HEK293T (cell line): Measurements from ENCODE around the gene GXYLT2.

Experiments used
- CTCF ChIA-PET: fragments of 350-600 bp; formaldehyde crosslinking; extraction: SDS; loops from one replicate; lab custom pipeline; 2021; ENCODE audit warnings: antibody characterized with exemption, inconsistent platforms; lab: Yijun Ruan, JAX
- POLR2A ChIA-PET: fragments of 350-600 bp; formaldehyde crosslinking; extraction: SDS; loops from one replicate; lab custom pipeline; 2020; ENCODE audit warnings: antibody characterized with exemption, inconsistent platforms; lab: Yijun Ruan, JAX
- DNase-seq: peaks from one replicate; pipeline ENCODE4 v3.0.0; 2012; ENCODE audit warnings: mixed read lengths; ENCODE audit errors: extremely low spot score
- ARNT ChIP-seq: fragments of 450-650 bp; IDR thresholded peaks from 2 replicates; pipeline ENCODE4 v1.6.1; 2017; ENCODE audit warnings: mild to moderate bottlenecking
- BHLHE40 ChIP-seq: fragments of 450-650 bp; IDR thresholded peaks from 2 replicates; pipeline ENCODE4 v1.6.1; 2016; ENCODE audit warnings: mild to moderate bottlenecking, moderate library complexity, borderline replicate concordance
- CTBP1 ChIP-seq: fragments of 450-650 bp; IDR thresholded peaks from 2 replicates; pipeline ENCODE4 v1.6.1; 2016; ENCODE audit warnings: borderline replicate concordance
- ELF4 ChIP-seq: fragments of 450-650 bp; IDR thresholded peaks from 2 replicates; pipeline ENCODE4 v1.6.1; 2017; ENCODE audit warnings: antibody characterized with exemption
- FOXA1 ChIP-seq: fragments of 450-650 bp; IDR thresholded peaks from 2 replicates; pipeline ENCODE4 v1.6.1; 2016; ENCODE audit warnings: mild to moderate bottlenecking
- FOXK2 ChIP-seq: fragments of 450-650 bp; IDR thresholded peaks from 2 replicates; pipeline ENCODE4 v1.6.1; 2016; ENCODE audit warnings: mild to moderate bottlenecking
- FOXM1 ChIP-seq: fragments of 450-650 bp; IDR thresholded peaks from 2 replicates; pipeline ENCODE4 v1.6.1; 2017; ENCODE audit warnings: mild to moderate bottlenecking, borderline replicate concordance
- HDGF ChIP-seq: fragments of 450-650 bp; IDR thresholded peaks from 2 replicates; pipeline ENCODE4 v1.6.1; 2017; ENCODE audit warnings: antibody characterized with exemption, borderline replicate concordance
- L3MBTL2 ChIP-seq: fragments of 450-650 bp; conservative IDR thresholded peaks from 2 replicates; pipeline ENCODE4 v1.6.1; 2016; ENCODE audit warnings: mild to moderate bottlenecking
- LEF1 ChIP-seq: fragments of 450-650 bp; IDR thresholded peaks from 2 replicates; pipeline ENCODE4 v1.6.1; 2017; ENCODE audit warnings: mild to moderate bottlenecking, borderline replicate concordance
- NFRKB ChIP-seq: fragments of 450-650 bp; IDR thresholded peaks from 2 replicates; pipeline ENCODE4 v1.6.1; 2016; ENCODE audit warnings: mild to moderate bottlenecking, moderate library complexity
- PKNOX1 ChIP-seq: fragments of 450-650 bp; IDR thresholded peaks from 2 replicates; pipeline ENCODE4 v1.6.1; 2016
- SP1 ChIP-seq: fragments of 450-650 bp; IDR thresholded peaks from 2 replicates; pipeline ENCODE4 v1.6.1; 2017
- SUZ12 ChIP-seq: fragments of 450-650 bp; IDR thresholded peaks from 2 replicates; pipeline ENCODE4 v1.6.1; 2016; ENCODE audit warnings: mild to moderate bottlenecking
- TARDBP ChIP-seq: fragments of 450-650 bp; IDR thresholded peaks from 2 replicates; pipeline ENCODE4 v1.6.1; 2016
- ZNF384 ChIP-seq: fragments of 450-650 bp; IDR thresholded peaks from 2 replicates; pipeline ENCODE4 v1.6.1; 2016

GXYLT2 gene

GRCh38 chr3:72959336-72959735 is 71.5 kb downstream of the GXYLT2 start:
- DNase-seq = no peak
- TF ChIP-seq L3MBTL2 (no peak), ZNF384 (no peak), PKNOX1 (no peak), CTBP1 (no peak), HDGF (no peak), ELF4 (no peak), SP1 (no peak), LEF1 (no peak)
- CTCF ChIA-PET = no interaction called here
- POLR2A ChIA-PET = no interaction called here

- no peak for TF ChIP-seq TARDBP
- TF ChIP-seq FOXM1 = no peak
- no peak for TF ChIP-seq CTBP1
- TF ChIP-seq BHLHE40 = no peak
- TF ChIP-seq ARNT = no peak
- TF ChIP-seq FOXK2 = no peak
- TF ChIP-seq FOXA1 = no peak
- no peak for TF ChIP-seq SP1
- TF ChIP-seq SUZ12 = no peak
- TF ChIP-seq HDGF = no peak
- TF ChIP-seq NFRKB = no peak
- no peak for TF ChIP-seq ELF4
- no peak for TF ChIP-seq ZNF384
- TF ChIP-seq LEF1 = no peak
- TF ChIP-seq PKNOX1 = no peak
- no peak for TF ChIP-seq L3MBTL2
- POLR2A ChIA-PET = no interaction called here
Observed at GRCh38 chr3:72960812-72961518, 73.1 kb downstream of the GXYLT2 start.

GRCh38 chr3:72961752-72962151 is 73.9 kb downstream of the GXYLT2 start:
- DNase-seq = no peak
- POLR2A ChIA-PET = no interaction called here
- TF ChIP-seq PKNOX1 (no peak), ZNF384 (no peak), FOXM1 (no peak), CTBP1 (no peak), NFRKB (no peak), ELF4 (no peak), TARDBP (no peak), L3MBTL2 (no peak), BHLHE40 (no peak), FOXA1 (no peak), SUZ12 (no peak), SP1 (no peak), ARNT (no peak), HDGF (no peak), LEF1 (no peak), FOXK2 (no peak)
- CTCF ChIA-PET = no interaction called here

More at GRCh38 chr3:72960812-72961518, 73.1 kb downstream of the GXYLT2 start:
- CTCF ChIA-PET = interaction anchor here (0.5 kb wide), 1 partner anchor 100 kb away, joined by 9 read pairs; no protein-coding TSS in a partner anchor
- no peak for DNase-seq

GRCh38 chr3:72962317-72962716 is 74.5 kb downstream of the GXYLT2 start:
- no peak for TF ChIP-seq SP1
- TF ChIP-seq FOXA1 = no peak
- TF ChIP-seq SUZ12 = no peak
- no peak for TF ChIP-seq TARDBP
- no peak for TF ChIP-seq BHLHE40
- TF ChIP-seq FOXK2 = no peak
- TF ChIP-seq LEF1 = no peak
- no peak for TF ChIP-seq FOXM1
- TF ChIP-seq ZNF384 = no peak
- no peak for TF ChIP-seq CTBP1
- TF ChIP-seq ARNT = no peak
- TF ChIP-seq PKNOX1 = no peak
- TF ChIP-seq L3MBTL2 = no peak
- no peak for TF ChIP-seq ELF4
- TF ChIP-seq HDGF = no peak
- POLR2A ChIA-PET = no interaction called here
- CTCF ChIA-PET = no interaction called here
- no peak for DNase-seq

GRCh38 chr3:72964633-72965032 is 76.8 kb downstream of the GXYLT2 start:
- ChIA-PET POLR2A (no interaction called here), CTCF (no interaction called here)
- TF ChIP-seq ELF4 (no peak), ARNT (no peak), PKNOX1 (no peak), LEF1 (no peak), NFRKB (no peak), FOXK2 (no peak), SP1 (no peak), BHLHE40 (no peak), FOXA1 (no peak), CTBP1 (no peak), TARDBP (no peak)
- no peak for DNase-seq
